Calu3 (cell line): ENCODE data around the gene COBLL1. TPM values are rescaled to one million over a fixed set of nuclear protein-coding genes. Genes with fewer than 3 reads are reported as not detected.

Experiments used
- BruUV-seq: library from RNA; stranded (reverse); fragments of 400-500 nt; replicated peaks from 2 replicates; lab custom pipeline; 2021; lab: Mats Ljungman, UMichigan
- CTCF ChIA-PET: fragments of 300-600 bp; sonication (Branson Sonifier 250); formaldehyde crosslinking; loops from one replicate; lab custom pipeline; 2022; ENCODE audit warnings: antibody characterized with exemption; lab: Charles Lee
- DNase-seq: peaks from one replicate; pipeline ENCODE4 v3.0.0; 2022
- H3K27ac Mint-ChIP-seq: one replicate; pipeline ENCODE4 v1.8.0; 2022; ENCODE audit warnings: mixed read lengths; ENCODE audit not compliant: unreplicated experiment
- H3K27me3 Mint-ChIP-seq: one replicate; pipeline ENCODE4 v1.8.0; 2022; ENCODE audit warnings: mixed read lengths; ENCODE audit not compliant: unreplicated experiment
- H3K36me3 Mint-ChIP-seq: one replicate; pipeline ENCODE4 v1.8.0; 2022; ENCODE audit warnings: mild to moderate bottlenecking, moderate library complexity, mixed read lengths; ENCODE audit not compliant: insufficient read depth, unreplicated experiment
- H3K4me1 Mint-ChIP-seq: one replicate; pipeline ENCODE4 v1.8.0; 2022; ENCODE audit warnings: mild to moderate bottlenecking, low read depth, mixed read lengths; ENCODE audit not compliant: unreplicated experiment
- H3K4me3 Mint-ChIP-seq: one replicate; pipeline ENCODE4 v1.8.0; 2022; ENCODE audit warnings: mild to moderate bottlenecking, low read depth, moderate library complexity, mixed read lengths; ENCODE audit not compliant: unreplicated experiment
- H3K9me3 Mint-ChIP-seq: one replicate; pipeline ENCODE4 v1.8.0; 2022; ENCODE audit warnings: low read depth, mixed read lengths; ENCODE audit not compliant: unreplicated experiment
- CTCF ChIP-seq: fragments of 200-600 bp; IDR thresholded peaks from one replicate; pipeline ENCODE4 v1.8.0; 2022; ENCODE audit warnings: antibody characterized with exemption; ENCODE audit not compliant: unreplicated experiment
- intact Hi-C: fragments of 100-400 bp; cut with micrococcal nuclease; formaldehyde crosslinking; loops from one replicate; pipeline ENCODE4 v1.10.0; 2022; ENCODE audit not compliant: unreplicated experiment
- total RNA-seq: library from RNA; stranded (reverse); gene quantifications from 2 replicates; pipeline ENCODE4 v1.2.3, GENCODE V29; 2022

COBLL1 gene
- total RNA-seq, 1 experiment from 2014 or later: 44.9 TPM

- no peak overlapping the region for H3K4me3 Mint-ChIP-seq
- no peak for DNase-seq
- no peaks in the 10 kb centered on the region for H3K27me3 Mint-ChIP-seq
- no TSS peak for BruUV-seq
- TF ChIP-seq CTCF: no peak
- intact Hi-C loops: no loop called here
- no peaks in the 10 kb centered on the region for H3K4me1 Mint-ChIP-seq
- no peaks in the 10 kb centered on the region for H3K36me3 Mint-ChIP-seq
- CTCF ChIA-PET: no interaction called here
- H3K27ac Mint-ChIP-seq: no peak overlapping the region
- H3K9me3 Mint-ChIP-seq: no peaks in the 10 kb centered on the region
Observed at GRCh38 chr2:164669291-164669690, 172.3 kb downstream of the COBLL1 start.

- H3K9me3 Mint-ChIP-seq: no peaks in the 10 kb centered on the region
- DNase-seq: no peak
- no peaks in the 10 kb centered on the region for H3K4me1 Mint-ChIP-seq
- H3K36me3 Mint-ChIP-seq: no peaks in the 10 kb centered on the region
- TF ChIP-seq CTCF: no peak
- intact Hi-C loops: no loop called here
- no peak overlapping the region for H3K4me3 Mint-ChIP-seq
- no peak overlapping the region for H3K27ac Mint-ChIP-seq
- CTCF ChIA-PET: no interaction called here
- BruUV-seq: no TSS peak
- no peaks in the 10 kb centered on the region for H3K27me3 Mint-ChIP-seq
Observed at GRCh38 chr2:164667566-164667965, 174.1 kb downstream of the COBLL1 start.

- TF ChIP-seq CTCF: no peak
- intact Hi-C loops: no loop called here
- H3K27me3 Mint-ChIP-seq: no peaks in the 10 kb centered on the region
- H3K27ac Mint-ChIP-seq: no peak overlapping the region
- no peak overlapping the region for H3K4me3 Mint-ChIP-seq
- CTCF ChIA-PET: no interaction called here
- H3K4me1 Mint-ChIP-seq: no peaks in the 10 kb centered on the region
- H3K36me3 Mint-ChIP-seq: no peaks in the 10 kb centered on the region
- no TSS peak for BruUV-seq
- no peak for DNase-seq
- no peaks in the 10 kb centered on the region for H3K9me3 Mint-ChIP-seq
Observed at GRCh38 chr2:164664070-164664469, 177.6 kb downstream of the COBLL1 start.

- no peak overlapping the region for H3K4me3 Mint-ChIP-seq
- no peaks in the 10 kb centered on the region for H3K4me1 Mint-ChIP-seq
- H3K27me3 Mint-ChIP-seq: no peaks in the 10 kb centered on the region
- no peak overlapping the region for H3K27ac Mint-ChIP-seq
- no TSS peak for BruUV-seq
- H3K36me3 Mint-ChIP-seq: no peaks in the 10 kb centered on the region
- peaks cover 2% of the 10 kb centered on the region for H3K9me3 Mint-ChIP-seq
- CTCF ChIA-PET: no interaction called here
- intact Hi-C loops: no loop called here
- DNase-seq: no peak
- TF ChIP-seq CTCF: no peak
Observed at GRCh38 chr2:164662868-164663631, 178.6 kb downstream of the COBLL1 start.
